ENCODE results near the gene NEK5.

GRCh38 chr13:52010890-52011631, 117.8 kb downstream of the NEK5 start, which contains the start of gene ATP7B:
- TF ChIP-seq ISL1 (CRISPR knock-in tag; IDR thresholded peaks at IDR 0.05) (no peak), GLIS3 (CRISPR knock-in tag; IDR thresholded peaks at IDR 0.05) (no peak)

Measured in SK-N-SH treated with all-trans-retinoic acid at 6 μM for 48 hours (cell line).